ENCODE data around the gene STPG3. TPM values are rescaled to one million over a fixed set of nuclear protein-coding genes. Genes with fewer than 3 reads are reported as not detected.

Gene STPG3
- total and polyA plus RNA-seq, 9 of the 15 experiments (the other 6 are each of a cell fraction or from before 2014, with no cell fraction given), result not detected

- peak; percentile 53 for TF ChIP-seq POLR2G (IDR thresholded peaks at IDR 0.05; ENCODE audit: low read depth, low read length)
- TF ChIP-seq ZNF282 (CRISPR knock-in tag; IDR thresholded peaks at IDR 0.05), result no peak
- H4K20me1 ChIP-seq (replicated peaks; ENCODE audit: control insufficient read depth, insufficient read depth, low read length), result peaks cover 22% of the 10 kb centered on the region
- H3K79me2 ChIP-seq (ENCODE audit: control insufficient read depth, insufficient read depth, low read length), result peaks cover 19% of the 10 kb centered on the region
- no peaks in the 10 kb centered on the region for H3K9me3 ChIP-seq (replicated peaks; ENCODE audit: control insufficient read depth, insufficient read depth, low read depth, low read length)
- H3K4me3 ChIP-seq, result no peak overlapping the region
- ChIA-PET POLR2A (interaction anchor here (0.6 to 0.8 kb wide), 4 partner anchors 9 to 174 kb away, joined by 3 to 4 read pairs (median 3); no protein-coding TSS in a partner anchor), CTCF (ENCODE audit: low intra/inter-chr PET ratio) (no interaction called here)
- no peaks in the 10 kb centered on the region for H3K9me1 ChIP-seq (ENCODE audit: control insufficient read depth, insufficient read depth, low read length)
- H3K9ac ChIP-seq (ENCODE audit: insufficient read depth in 1 of 2, low read depth in 2 of 2, low read length in 2 of 2), result peak overlapping the region in 1 of 2 experiments; percentile 71; a peak in 2 of 4 replicates
- no peak for ATAC-seq
- no peak overlapping the region for H2AFZ ChIP-seq (ENCODE audit: low read depth, low read length)
- no TSS peak for BruUV-seq (replicated peaks)
- intact Hi-C loops (cut with micrococcal nuclease), result loop anchor here (10.0 kb wide), 1 partner anchor 463 kb away; no protein-coding TSS in a partner anchor
- no peak overlapping the region for H3K27ac ChIP-seq (ENCODE audit: extremely low read depth, low read depth, low read length)
- 70% methylated on average over 19 of the region's 20 CpGs for WGBS (ENCODE audit: insufficient coverage, low coverage, missing lambda C conversion rate)
- no peak for FAIRE-seq
- H3K36me3 ChIP-seq (ENCODE audit: control insufficient read depth, insufficient read depth, low read length), result peaks cover 18% of the 10 kb centered on the region
- peaks cover 16 to 75% of the 10 kb centered on the region in 2 experiments; a peak in 4 of 5 replicates for H3K4me1 ChIP-seq (replicated peaks in 1 of 2; ENCODE audit: control insufficient read depth in 2 of 2, insufficient read depth in 2 of 2, low read length in 2 of 2)
- H3K27me3 ChIP-seq (ENCODE audit: control insufficient read depth in 2 of 2, insufficient read depth in 2 of 2, low read length in 2 of 2), result no peaks in the 10 kb centered on the region
- in situ Hi-C loops (cut with MboI), result loop anchor here (25.0 kb wide), 1 partner anchor 460 kb away; the partner anchor contains the start of genes CCDC183 and TMEM141
- no peak for DNase-seq (ENCODE audit: extremely low read depth in 1 of 4, low spot score in 3 of 4)
- no peak overlapping the region for H3K4me2 ChIP-seq (ENCODE audit: insufficient read depth, low read length)
Measured at GRCh38 chr9:137247135-137247915, 3.8 kb upstream of the STPG3 start.

- Histone ChIP-seq H3K27me3 (ENCODE audit: control insufficient read depth in 2 of 2, insufficient read depth in 2 of 2, low read length in 2 of 2) (no peaks in the 10 kb centered on the region), H3K27ac (ENCODE audit: extremely low read depth, low read depth, low read length) (no peak overlapping the region), H3K9me3 (replicated peaks; ENCODE audit: control insufficient read depth, insufficient read depth, low read depth, low read length) (no peaks in the 10 kb centered on the region), H4K20me1 (replicated peaks; ENCODE audit: control insufficient read depth, insufficient read depth, low read length) (peaks cover 16% of the 10 kb centered on the region), H3K4me2 (ENCODE audit: insufficient read depth, low read length) (no peak overlapping the region), H3K36me3 (ENCODE audit: control insufficient read depth, insufficient read depth, low read length) (peaks cover 13% of the 10 kb centered on the region), H3K4me3 (no peak overlapping the region), H3K4me1 (replicated peaks in 1 of 2; ENCODE audit: control insufficient read depth in 2 of 2, insufficient read depth in 2 of 2, low read length in 2 of 2) (peaks cover 11 to 75% of the 10 kb centered on the region in 2 experiments; a peak in 4 of 5 replicates), H3K9me1 (ENCODE audit: control insufficient read depth, insufficient read depth, low read length) (no peaks in the 10 kb centered on the region), H2AFZ (ENCODE audit: low read depth, low read length) (no peak overlapping the region), H3K9ac (ENCODE audit: insufficient read depth in 1 of 2, low read depth in 2 of 2, low read length in 2 of 2) (peak overlapping the region in 1 of 2 experiments; percentile 71; a peak in 2 of 4 replicates), H3K79me2 (ENCODE audit: control insufficient read depth, insufficient read depth, low read length) (peaks cover 14% of the 10 kb centered on the region)
- in situ Hi-C loops (cut with MboI) (loop anchor here (25.0 kb wide), 1 partner anchor 461 kb away; the partner anchor contains the start of genes CCDC183 and TMEM141), intact Hi-C loops (cut with micrococcal nuclease) (loop anchor here (10.0 kb wide), 1 partner anchor 463 kb away; no protein-coding TSS in a partner anchor)
- TF ChIP-seq ZNF592 (IDR thresholded peaks at IDR 0.05) (no peak), POLR2G (IDR thresholded peaks at IDR 0.05; ENCODE audit: low read depth, low read length) (0 out of 2 replicates have a peak, but pooled peaks have one; percentile 3)
- BruUV-seq (replicated peaks), result no TSS peak
- CTCF ChIA-PET (ENCODE audit: low intra/inter-chr PET ratio), result no interaction called here
- WGBS (ENCODE audit: insufficient coverage, low coverage, missing lambda C conversion rate), result 79% methylated on average over 6 of the region's 6 CpGs
- POLR2A ChIA-PET, result interaction anchor here (0.6 to 0.8 kb wide), 2 partner anchors 17 to 174 kb away, joined by 3 read pairs; no protein-coding TSS in a partner anchor
- DNase-seq (ENCODE audit: extremely low read depth in 1 of 4, low spot score in 3 of 4), result no peak
- no peak for ATAC-seq
- FAIRE-seq, result no peak
Measured at GRCh38 chr9:137247916-137248175, 3.2 kb upstream of the STPG3 start.
